ENCODE measurements around the gene BCAS1.
"Not testable (repeated sequence)": the region's sequence is repeated elsewhere in the genome, so short reads cannot be mapped to it uniquely, and the experiment has no call there.

The BCAS1 gene

GRCh38 chr20:54014293-54014926, 56.0 kb downstream of the BCAS1 start:
- DNase-seq: no peak

GRCh38 chr20:54013471-54013870, 56.9 kb downstream of the BCAS1 start:
- no peak for DNase-seq

GRCh38 chr20:54011346-54011745, 59.0 kb downstream of the BCAS1 start:
- no peak for DNase-seq

- not testable (repeated sequence) for DNase-seq
Measured at GRCh38 chr20:54006216-54006615, 64.2 kb downstream of the BCAS1 start.

GRCh38 chr20:54005524-54005923, 64.9 kb downstream of the BCAS1 start:
- DNase-seq: no peak

- no peak for DNase-seq
Measured at GRCh38 chr20:54004445-54004844, 65.9 kb downstream of the BCAS1 start.

- DNase-seq: no peak
Measured at GRCh38 chr20:54002741-54003140, 67.7 kb downstream of the BCAS1 start.

- DNase-seq: no peak
Measured at GRCh38 chr20:54002056-54002575, 68.3 kb downstream of the BCAS1 start.

- no peak for DNase-seq
Measured at GRCh38 chr20:54000914-54001313, 69.5 kb downstream of the BCAS1 start.

GRCh38 chr20:54000262-54000661, 70.1 kb downstream of the BCAS1 start:
- DNase-seq: no peak

- DNase-seq: no peak
Measured at GRCh38 chr20:53999077-53999476, 71.3 kb downstream of the BCAS1 start.

GRCh38 chr20:53996584-53997486, 73.6 kb downstream of the BCAS1 start:
- DNase-seq: no peak

GRCh38 chr20:53995949-53996348, 74.4 kb downstream of the BCAS1 start:
- no peak for DNase-seq

- no peak for DNase-seq
Measured at GRCh38 chr20:53994088-53994487, 76.3 kb downstream of the BCAS1 start.

- no peak for DNase-seq
Measured at GRCh38 chr20:53993310-53993709, 77.1 kb downstream of the BCAS1 start.

- no peak for DNase-seq
Measured at GRCh38 chr20:53990768-53991450, 79.5 kb downstream of the BCAS1 start.

GRCh38 chr20:53990003-53990402, 80.4 kb downstream of the BCAS1 start:
- no peak for DNase-seq

GRCh38 chr20:53989401-53989800, 81.0 kb downstream of the BCAS1 start:
- DNase-seq: no peak

GRCh38 chr20:53986037-53986650, 84.2 kb downstream of the BCAS1 start:
- DNase-seq: no peak

- DNase-seq: no peak
Measured at GRCh38 chr20:53985150-53985518, 85.3 kb downstream of the BCAS1 start.

- DNase-seq: no peak
Measured at GRCh38 chr20:53984356-53985149, 85.8 kb downstream of the BCAS1 start.

GRCh38 chr20:53983401-53983800, 87.0 kb downstream of the BCAS1 start:
- no peak for DNase-seq
